ENCODE measurements around the gene C11orf42.

Gene C11orf42

DNA sequence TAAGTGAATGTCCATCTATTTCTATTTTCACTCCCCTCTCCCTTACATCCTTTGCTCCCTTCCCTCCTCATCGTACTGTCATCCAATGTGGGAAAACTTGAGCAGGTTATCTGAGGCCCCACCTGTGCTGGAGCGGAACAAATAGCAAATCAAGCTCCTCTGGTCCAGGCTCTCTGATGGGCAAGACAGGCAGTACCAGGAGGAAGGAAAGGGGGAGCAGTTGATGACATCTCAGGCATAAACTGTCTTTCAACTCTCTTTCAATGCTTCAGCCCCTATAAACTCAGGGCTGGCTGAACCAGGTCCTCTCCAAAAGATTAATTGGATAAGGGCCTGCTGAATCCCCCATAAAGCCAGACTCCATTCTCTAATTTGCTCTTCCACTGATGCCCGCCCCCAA, 52.8 kb downstream of the C11orf42 start:
- no peak for DNase-seq (ENCODE audit: low read depth in 2 of 2)

DNA sequence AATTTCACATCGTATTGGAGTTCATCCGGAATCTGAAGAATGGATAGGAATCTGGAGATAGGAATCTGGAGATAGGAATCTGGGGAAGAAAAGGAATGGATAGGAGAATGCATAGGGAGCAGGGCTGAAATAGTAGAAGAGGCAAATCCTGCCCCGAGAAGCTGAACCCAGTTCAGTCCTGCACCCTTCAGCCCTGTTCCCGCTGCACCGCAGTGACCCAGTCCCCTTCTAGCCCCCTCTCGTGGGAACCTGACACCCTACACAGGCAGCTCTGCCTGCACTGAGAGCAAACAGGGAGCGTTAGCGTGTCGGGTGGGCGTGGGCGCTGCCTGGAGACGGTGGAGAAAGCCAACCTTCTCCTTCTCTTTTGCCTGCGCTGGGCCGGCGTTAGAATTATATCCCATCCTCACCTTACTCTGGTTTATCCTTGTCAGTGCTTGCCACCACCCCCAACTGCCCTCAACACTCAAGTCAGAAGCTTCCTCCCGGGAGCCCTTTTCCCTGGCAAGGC, 53.3 kb downstream of the C11orf42 start:
- no peak for DNase-seq (ENCODE audit: low read depth in 2 of 2)

DNA sequence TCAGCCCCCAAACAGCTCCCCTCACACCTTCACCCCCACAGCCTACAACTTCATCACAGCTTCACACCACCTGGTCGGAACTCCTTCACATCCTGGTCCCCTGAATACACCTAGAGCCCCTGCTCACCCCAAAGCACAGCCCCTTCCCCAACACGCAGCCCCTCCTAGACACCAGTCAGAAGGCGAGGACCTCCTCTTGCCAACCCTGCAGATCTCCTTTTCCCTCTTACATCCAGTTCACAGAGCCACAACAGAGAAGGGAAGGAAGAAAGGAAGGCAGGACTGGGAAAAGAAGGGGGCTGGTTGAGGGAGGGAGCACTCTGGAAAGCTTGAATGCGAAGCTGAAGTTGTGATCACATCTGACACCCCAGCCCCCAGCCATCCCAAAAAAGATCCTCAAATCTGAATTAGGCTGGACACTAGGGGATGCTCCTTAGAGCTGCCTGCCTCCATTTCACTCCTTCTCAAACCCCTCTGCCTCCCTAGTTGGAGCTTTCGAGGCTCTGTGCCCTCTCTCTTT, 54.9 kb downstream of the C11orf42 start:
- DNase-seq (ENCODE audit: low read depth in 2 of 2), result no peak
